Gastroesophageal sphincter (tissue), 3 donors: ENCODE data around the gene ADD1.

Experiments
- POLR2A ChIP-seq, 2 donors: fragments of 450-650 bp; IDR thresholded peaks; one replicate each; pipeline ENCODE4 v1.6.1; 2017; ENCODE audit warnings: antibody characterized with exemption in 2 of 2, mild to moderate bottlenecking in 2 of 2, moderate library complexity in 1 of 2
- TF ChIP-seq, protein P1 (sequence below), 4 experiments: fragments of 200-600 bp in 2 of 4; fragments of 450-650 bp in 2 of 4; sonication (generic) in 1 of 4; IDR thresholded peaks; one replicate each; pipeline ENCODE4 v1.5.1; 2017 to 2019; ENCODE audit warnings: antibody characterized with exemption in 4 of 4, mild to moderate bottlenecking in 2 of 4, moderate library complexity in 2 of 4

DNA sequence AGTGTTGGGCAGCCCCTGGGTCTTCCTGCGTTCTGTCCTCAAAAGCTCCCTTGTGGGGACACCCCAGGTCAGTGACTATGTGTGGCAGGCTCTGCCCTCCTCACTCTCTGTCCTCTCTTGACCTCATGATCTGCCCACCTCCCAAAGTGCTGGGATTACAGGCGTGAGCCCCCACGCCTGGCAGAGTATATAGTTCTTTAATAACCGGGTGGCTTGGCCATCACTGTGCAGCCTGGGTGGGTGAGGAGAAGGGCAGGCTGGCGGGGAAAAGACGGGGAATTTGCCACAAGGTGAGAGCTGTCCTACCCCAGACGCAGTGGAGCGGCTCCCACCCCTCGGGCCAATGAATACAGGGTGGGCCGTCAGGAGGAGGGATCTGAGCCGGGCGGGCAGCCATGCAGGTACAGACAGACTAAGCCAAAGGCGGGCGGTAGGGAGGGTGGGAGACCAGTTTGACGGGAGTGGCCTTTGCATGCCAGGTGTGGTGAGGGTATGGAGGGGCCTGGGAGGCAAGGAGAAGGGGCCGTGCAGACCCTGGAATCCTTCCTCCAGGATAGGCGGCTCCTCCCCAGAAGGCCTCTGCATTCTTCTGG lies 48.2 kb upstream of the ADD1 start:
- no peak for TF ChIP-seq POLR2A (IDR thresholded peaks at IDR 0.05)
- TF ChIP-seq, protein P1, sequence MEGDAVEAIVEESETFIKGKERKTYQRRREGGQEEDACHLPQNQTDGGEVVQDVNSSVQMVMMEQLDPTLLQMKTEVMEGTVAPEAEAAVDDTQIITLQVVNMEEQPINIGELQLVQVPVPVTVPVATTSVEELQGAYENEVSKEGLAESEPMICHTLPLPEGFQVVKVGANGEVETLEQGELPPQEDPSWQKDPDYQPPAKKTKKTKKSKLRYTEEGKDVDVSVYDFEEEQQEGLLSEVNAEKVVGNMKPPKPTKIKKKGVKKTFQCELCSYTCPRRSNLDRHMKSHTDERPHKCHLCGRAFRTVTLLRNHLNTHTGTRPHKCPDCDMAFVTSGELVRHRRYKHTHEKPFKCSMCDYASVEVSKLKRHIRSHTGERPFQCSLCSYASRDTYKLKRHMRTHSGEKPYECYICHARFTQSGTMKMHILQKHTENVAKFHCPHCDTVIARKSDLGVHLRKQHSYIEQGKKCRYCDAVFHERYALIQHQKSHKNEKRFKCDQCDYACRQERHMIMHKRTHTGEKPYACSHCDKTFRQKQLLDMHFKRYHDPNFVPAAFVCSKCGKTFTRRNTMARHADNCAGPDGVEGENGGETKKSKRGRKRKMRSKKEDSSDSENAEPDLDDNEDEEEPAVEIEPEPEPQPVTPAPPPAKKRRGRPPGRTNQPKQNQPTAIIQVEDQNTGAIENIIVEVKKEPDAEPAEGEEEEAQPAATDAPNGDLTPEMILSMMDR (IDR thresholded peaks at IDR 0.05), result no peak
